ENCODE results near the gene PAK4. TPM values are rescaled to one million over a fixed set of nuclear protein-coding genes. Genes with fewer than 3 reads are reported as not detected.

PAK4 gene
- total RNA-seq, 5 donors from 2014 or later (not counting 1 experiment from before 2014, with no cell fraction given): 8.6 to 16.8 (median 12.9) TPM

GRCh38 chr19:39188960-39189359 is 63.4 kb downstream of the PAK4 start:
- ATAC-seq (replicated peaks in 1 of 4) (no peak), DNase-seq (no peak)
- Histone ChIP-seq H3K27ac (ENCODE audit: low read length) (no peak overlapping the region), H3K27me3 (replicated peaks in 1 of 2; ENCODE audit: control insufficient read depth in 2 of 2, extremely low read depth in 1 of 2, insufficient read depth in 2 of 2, low read length in 1 of 2) (peaks cover 0 to 40% of the 10 kb centered on the region in 2 experiments), H3K36me3 (ENCODE audit: control insufficient read depth in 2 of 2, extremely low read depth in 1 of 2, insufficient read depth in 1 of 2, low read length in 1 of 2) (no peaks in the 10 kb centered on the region), H3K9me3 (no peaks in the 10 kb centered on the region), H3K4me3 (ENCODE audit: control insufficient read depth in 1 of 2, extremely low read depth in 1 of 2, low read length in 1 of 2) (no peak overlapping the region), H3K4me1 (ENCODE audit: control insufficient read depth in 1 of 2, extremely low read depth in 1 of 2, insufficient read depth in 2 of 2, low read length in 2 of 2) (no peaks in the 10 kb centered on the region)
- Mint-ChIP-seq H3K27me3 (peaks cover 12 to 35% of the 10 kb centered on the region in 2 donors), H3K27ac (no peak overlapping the region), H3K4me1 (no peaks in the 10 kb centered on the region), H3K36me3 (no peaks in the 10 kb centered on the region), H3K9me3 (no peaks in the 10 kb centered on the region), H3K4me3 (no peak overlapping the region)
- ChIA-PET POLR2A (no interaction called here), CTCF (interaction anchor here in 1 of 2 donors (0.6 kb wide), 1 partner anchor 1320 kb away, joined by 4 read pairs; no protein-coding TSS in a partner anchor)
- 74% methylated on average over 4 of the region's 6 CpGs for WGBS (ENCODE audit: insufficient coverage)

DNA sequence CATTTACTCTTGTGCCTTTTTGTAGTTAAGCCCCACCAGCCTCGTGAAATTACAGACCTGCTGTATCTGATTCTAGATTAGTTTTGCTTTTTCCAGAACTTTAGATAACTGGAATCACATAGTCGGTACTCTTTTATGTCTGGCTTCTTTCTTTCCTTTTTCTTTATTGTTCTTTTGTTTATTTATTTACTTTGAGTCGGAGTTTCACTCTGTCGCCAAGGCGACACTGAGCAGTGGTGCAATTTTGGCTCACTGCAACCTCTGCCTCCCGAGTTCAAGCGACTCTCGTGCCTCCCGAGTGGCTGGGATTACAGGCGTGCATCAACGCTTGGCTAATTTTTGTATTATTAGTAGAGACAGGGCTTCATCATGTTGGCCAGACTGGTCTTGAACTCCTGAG is 65.2 kb downstream of the PAK4 start:
- Mint-ChIP-seq H3K4me1 (peaks cover 9% of the 10 kb centered on the region in 3 donors), H3K4me3 (no peak overlapping the region), H3K27me3 (peaks cover 19 to 49% of the 10 kb centered on the region in 2 donors), H3K9me3 (no peaks in the 10 kb centered on the region), H3K27ac (no peak overlapping the region), H3K36me3 (no peaks in the 10 kb centered on the region)
- no peak for ATAC-seq (replicated peaks in 1 of 4)
- Histone ChIP-seq H3K36me3 (ENCODE audit: control insufficient read depth in 2 of 2, extremely low read depth in 1 of 2, insufficient read depth in 1 of 2, low read length in 1 of 2) (no peaks in the 10 kb centered on the region), H3K9me3 (no peaks in the 10 kb centered on the region), H3K4me1 (ENCODE audit: control insufficient read depth in 1 of 2, extremely low read depth in 1 of 2, insufficient read depth in 2 of 2, low read length in 2 of 2) (peaks cover 0 to 8% of the 10 kb centered on the region in 2 experiments), H3K27me3 (replicated peaks in 1 of 2; ENCODE audit: control insufficient read depth in 2 of 2, extremely low read depth in 1 of 2, insufficient read depth in 2 of 2, low read length in 1 of 2) (peaks cover 0 to 57% of the 10 kb centered on the region in 2 experiments), H3K4me3 (ENCODE audit: control insufficient read depth in 1 of 2, extremely low read depth in 1 of 2, low read length in 1 of 2) (no peak overlapping the region), H3K27ac (ENCODE audit: low read length) (no peak overlapping the region)
- CTCF ChIA-PET: interaction anchor here in 1 of 2 donors (0.6 kb wide), 1 partner anchor 398 kb away, joined by 4 read pairs; no protein-coding TSS in a partner anchor
- DNase-seq: no peak
- 86% methylated on average over 7 of the region's 11 CpGs for WGBS (ENCODE audit: insufficient coverage)
- POLR2A ChIA-PET: no interaction called here

DNA sequence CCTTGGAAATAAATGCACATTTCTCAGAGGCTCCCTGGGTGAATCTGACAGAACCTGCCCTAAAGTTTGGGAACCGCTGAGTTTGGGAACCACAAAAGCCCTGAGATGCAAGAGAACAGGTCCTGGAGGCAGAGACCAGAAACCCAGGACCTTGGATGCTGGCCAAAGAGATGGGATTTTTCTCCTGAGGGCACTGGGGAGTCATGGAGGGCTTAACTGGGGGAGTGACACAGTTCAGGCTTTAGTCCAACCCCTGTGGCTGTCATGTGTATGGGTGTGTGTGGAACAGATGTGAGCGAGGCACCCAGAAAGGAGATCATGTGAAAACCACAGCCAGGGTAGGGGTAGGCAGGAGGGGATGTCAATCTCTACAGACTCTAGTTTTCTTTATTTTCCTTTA is 67.3 kb downstream of the PAK4 start:
- 80% methylated on average over 1 of the region's 2 CpGs for WGBS (ENCODE audit: insufficient coverage)
- Histone ChIP-seq H3K4me3 (ENCODE audit: control insufficient read depth in 1 of 2, extremely low read depth in 1 of 2, low read length in 1 of 2) (no peak overlapping the region), H3K9me3 (no peaks in the 10 kb centered on the region), H3K27ac (ENCODE audit: low read length) (no peak overlapping the region), H3K27me3 (replicated peaks in 1 of 2; ENCODE audit: control insufficient read depth in 2 of 2, extremely low read depth in 1 of 2, insufficient read depth in 2 of 2, low read length in 1 of 2) (peaks cover 0 to 71% of the 10 kb centered on the region in 2 experiments), H3K4me1 (ENCODE audit: control insufficient read depth in 1 of 2, extremely low read depth in 1 of 2, insufficient read depth in 2 of 2, low read length in 2 of 2) (peaks cover 0 to 22% of the 10 kb centered on the region in 2 experiments), H3K36me3 (ENCODE audit: control insufficient read depth in 2 of 2, extremely low read depth in 1 of 2, insufficient read depth in 1 of 2, low read length in 1 of 2) (no peaks in the 10 kb centered on the region)
- ChIA-PET CTCF (no interaction called here), POLR2A (no interaction called here)
- H3K4me1 Mint-ChIP-seq: peaks cover 22 to 26% (median 22%) of the 10 kb centered on the region in 3 donors
- no peaks in the 10 kb centered on the region for H3K36me3 Mint-ChIP-seq
- no peak overlapping the region for H3K27ac Mint-ChIP-seq
- ATAC-seq (replicated peaks in 1 of 4): no peak
- DNase-seq: no peak
- no peaks in the 10 kb centered on the region for H3K9me3 Mint-ChIP-seq
- no peak overlapping the region for H3K4me3 Mint-ChIP-seq
- H3K27me3 Mint-ChIP-seq: peaks cover 27 to 60% of the 10 kb centered on the region in 2 donors

GRCh38 chr19:39193803-39194202 is 68.2 kb downstream of the PAK4 start:
- H3K4me1 Mint-ChIP-seq: peaks cover 22 to 26% (median 22%) of the 10 kb centered on the region in 3 donors
- no peak overlapping the region for H3K27ac Mint-ChIP-seq
- Histone ChIP-seq H3K36me3 (ENCODE audit: control insufficient read depth in 2 of 2, extremely low read depth in 1 of 2, insufficient read depth in 1 of 2, low read length in 1 of 2) (no peaks in the 10 kb centered on the region), H3K4me1 (ENCODE audit: control insufficient read depth in 1 of 2, extremely low read depth in 1 of 2, insufficient read depth in 2 of 2, low read length in 2 of 2) (peaks cover 0 to 22% of the 10 kb centered on the region in 2 experiments), H3K9me3 (no peaks in the 10 kb centered on the region), H3K4me3 (ENCODE audit: control insufficient read depth in 1 of 2, extremely low read depth in 1 of 2, low read length in 1 of 2) (no peak overlapping the region), H3K27me3 (replicated peaks in 1 of 2; ENCODE audit: control insufficient read depth in 2 of 2, extremely low read depth in 1 of 2, insufficient read depth in 2 of 2, low read length in 1 of 2) (peaks cover 3 to 75% of the 10 kb centered on the region in 2 experiments), H3K27ac (ENCODE audit: low read length) (no peak overlapping the region)
- ChIA-PET CTCF (no interaction called here), POLR2A (no interaction called here)
- no peak overlapping the region for H3K4me3 Mint-ChIP-seq
- no peak for DNase-seq
- no peaks in the 10 kb centered on the region for H3K36me3 Mint-ChIP-seq
- H3K9me3 Mint-ChIP-seq: no peaks in the 10 kb centered on the region
- WGBS (ENCODE audit: insufficient coverage): 90% methylated on average over 2 of the region's 8 CpGs
- peaks cover 33 to 65% of the 10 kb centered on the region in 2 donors for H3K27me3 Mint-ChIP-seq
- no peak for ATAC-seq (replicated peaks in 1 of 4)

GRCh38 chr19:39194832-39195542 is 69.4 kb downstream of the PAK4 start:
- Mint-ChIP-seq H3K27me3 (peaks cover 35 to 69% of the 10 kb centered on the region in 2 donors), H3K9me3 (no peaks in the 10 kb centered on the region), H3K4me3 (peak overlapping the region in 1 of 3 donors; percentile 60), H3K36me3 (no peaks in the 10 kb centered on the region), H3K4me1 (peaks cover 22 to 26% (median 22%) of the 10 kb centered on the region in 3 donors), H3K27ac (no peak overlapping the region)
- no peaks in the 10 kb centered on the region for H3K36me3 ChIP-seq (ENCODE audit: control insufficient read depth in 2 of 2, extremely low read depth in 1 of 2, insufficient read depth in 1 of 2, low read length in 1 of 2)
- H3K4me1 ChIP-seq (ENCODE audit: control insufficient read depth in 1 of 2, extremely low read depth in 1 of 2, insufficient read depth in 2 of 2, low read length in 2 of 2): peaks cover 0 to 22% of the 10 kb centered on the region in 2 experiments
- 90% methylated on average over 3 of the region's 9 CpGs for WGBS (ENCODE audit: insufficient coverage)
- ChIA-PET CTCF (no interaction called here), POLR2A (no interaction called here)
- no peak overlapping the region for H3K4me3 ChIP-seq (ENCODE audit: control insufficient read depth in 1 of 2, extremely low read depth in 1 of 2, low read length in 1 of 2)
- no peak for DNase-seq
- H3K9me3 ChIP-seq: no peaks in the 10 kb centered on the region
- ATAC-seq (replicated peaks in 1 of 4): no peak
- peaks cover 3 to 81% of the 10 kb centered on the region in 2 experiments for H3K27me3 ChIP-seq (replicated peaks in 1 of 2; ENCODE audit: control insufficient read depth in 2 of 2, extremely low read depth in 1 of 2, insufficient read depth in 2 of 2, low read length in 1 of 2)
- no peak overlapping the region for H3K27ac ChIP-seq (ENCODE audit: low read length)

- Mint-ChIP-seq H3K4me3 (peak overlapping the region; percentile 25 to 60 (median 39)), H3K27ac (peak overlapping the region in 1 of 2 donors; percentile 16), H3K36me3 (no peaks in the 10 kb centered on the region), H3K4me1 (peaks cover 22 to 26% (median 22%) of the 10 kb centered on the region in 3 donors), H3K9me3 (no peaks in the 10 kb centered on the region), H3K27me3 (peaks cover 39 to 72% of the 10 kb centered on the region in 2 donors)
- Histone ChIP-seq H3K27me3 (replicated peaks in 1 of 2; ENCODE audit: control insufficient read depth in 2 of 2, extremely low read depth in 1 of 2, insufficient read depth in 2 of 2, low read length in 1 of 2) (peaks cover 5 to 89% of the 10 kb centered on the region in 2 experiments), H3K4me1 (ENCODE audit: control insufficient read depth in 1 of 2, extremely low read depth in 1 of 2, insufficient read depth in 2 of 2, low read length in 2 of 2) (peaks cover 0 to 22% of the 10 kb centered on the region in 2 experiments), H3K4me3 (ENCODE audit: control insufficient read depth in 1 of 2, extremely low read depth in 1 of 2, low read length in 1 of 2) (no peak overlapping the region), H3K9me3 (no peaks in the 10 kb centered on the region), H3K36me3 (ENCODE audit: control insufficient read depth in 2 of 2, extremely low read depth in 1 of 2, insufficient read depth in 1 of 2, low read length in 1 of 2) (no peaks in the 10 kb centered on the region), H3K27ac (ENCODE audit: low read length) (no peak overlapping the region)
- POLR2A ChIA-PET: interaction anchor here in 1 of 2 donors (0.6 kb wide), 1 partner anchor 177 kb away, joined by 5 read pairs; no protein-coding TSS in a partner anchor
- ATAC-seq (replicated peaks in 1 of 4) (peak; percentile 27 to 72 (median 60)), DNase-seq (peak in 18 of 35 experiments; percentile 3 to 34 (median 14))
- CTCF ChIA-PET: no interaction called here
- 26% methylated on average over 6 of the region's 9 CpGs for WGBS (ENCODE audit: insufficient coverage)
Measured at GRCh38 chr19:39195755-39196154, 70.2 kb downstream of the PAK4 start.
